Prostate gland (tissue), 2 donors: Measurements from ENCODE around the gene PSMB5.

ENCODE experiments used
- CTCF ChIP-seq, 4 experiments: fragments of 200-600 bp in 2 of 4; fragments of 450-650 bp in 2 of 4; sonication (generic) in 2 of 4; IDR thresholded peaks; 1 replicate in 3 of 4; 2 replicates in 1 of 4; pipeline ENCODE4 v1.5.1; 2016 to 2019; ENCODE audit warnings: antibody characterized with exemption in 4 of 4, mild to moderate bottlenecking in 2 of 4, moderate library complexity in 2 of 4
- POLR2A ChIP-seq: fragments of 450-650 bp; IDR thresholded peaks from one replicate; pipeline ENCODE4 v1.6.1; 2016; ENCODE audit warnings: antibody characterized with exemption, mild to moderate bottlenecking

GRCh38 chr14:23080474-23080873 is 45.8 kb upstream of the PSMB5 start:
- TF ChIP-seq POLR2A = no peak
- no peak for TF ChIP-seq CTCF (IDR thresholded peaks at IDR 0.05)
